ENCODE measurements around the gene C19orf33.
"Not testable (repeated sequence)": the region's sequence is repeated elsewhere in the genome, so short reads cannot be mapped to it uniquely, and the experiment has no call there.

Gene C19orf33

DNA sequence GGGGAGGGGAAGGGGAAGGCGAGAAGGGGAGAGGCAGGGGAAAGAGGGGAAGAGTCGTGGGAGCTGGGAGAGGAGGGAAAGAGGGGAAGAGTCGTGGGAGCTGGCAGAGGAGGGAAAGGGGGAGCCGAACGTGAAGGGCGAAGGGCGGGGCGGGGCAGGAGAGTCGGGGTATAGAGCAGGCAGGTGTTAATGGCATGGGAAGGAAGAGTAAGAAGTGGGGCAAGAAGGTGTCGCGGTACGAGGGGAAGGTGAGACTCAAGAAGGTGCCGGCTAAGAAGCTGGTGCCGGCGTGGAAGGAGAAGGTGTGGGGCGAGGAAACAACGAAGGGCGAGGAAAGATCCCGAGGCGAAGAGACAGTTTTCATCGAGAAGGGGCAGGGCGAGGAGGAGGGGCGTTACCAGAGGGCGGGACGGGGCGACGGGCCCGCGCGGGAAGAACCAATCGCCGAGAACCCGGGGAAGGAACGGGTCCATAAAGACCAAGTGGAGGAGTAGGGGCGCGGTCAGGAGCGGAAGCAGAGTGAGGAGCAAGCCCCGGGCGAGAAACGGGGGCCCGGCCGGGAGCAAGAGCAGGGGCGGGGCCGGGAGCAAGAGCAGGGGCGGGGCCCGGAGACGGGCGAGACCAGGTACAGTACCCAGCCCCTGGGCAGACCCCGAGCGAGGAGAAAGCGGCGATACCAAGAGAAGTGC is 32.0 kb downstream of the C19orf33 start:
- peak; percentile 95 for DNase-seq (ENCODE audit: low spot score)
- in situ Hi-C loops (cut with MboI; ENCODE audit: low sequenced_read_pairs, unreplicated experiment), result loop anchor here (10.0 kb wide), 1 partner anchor 441 kb away; no protein-coding TSS in a partner anchor

DNA sequence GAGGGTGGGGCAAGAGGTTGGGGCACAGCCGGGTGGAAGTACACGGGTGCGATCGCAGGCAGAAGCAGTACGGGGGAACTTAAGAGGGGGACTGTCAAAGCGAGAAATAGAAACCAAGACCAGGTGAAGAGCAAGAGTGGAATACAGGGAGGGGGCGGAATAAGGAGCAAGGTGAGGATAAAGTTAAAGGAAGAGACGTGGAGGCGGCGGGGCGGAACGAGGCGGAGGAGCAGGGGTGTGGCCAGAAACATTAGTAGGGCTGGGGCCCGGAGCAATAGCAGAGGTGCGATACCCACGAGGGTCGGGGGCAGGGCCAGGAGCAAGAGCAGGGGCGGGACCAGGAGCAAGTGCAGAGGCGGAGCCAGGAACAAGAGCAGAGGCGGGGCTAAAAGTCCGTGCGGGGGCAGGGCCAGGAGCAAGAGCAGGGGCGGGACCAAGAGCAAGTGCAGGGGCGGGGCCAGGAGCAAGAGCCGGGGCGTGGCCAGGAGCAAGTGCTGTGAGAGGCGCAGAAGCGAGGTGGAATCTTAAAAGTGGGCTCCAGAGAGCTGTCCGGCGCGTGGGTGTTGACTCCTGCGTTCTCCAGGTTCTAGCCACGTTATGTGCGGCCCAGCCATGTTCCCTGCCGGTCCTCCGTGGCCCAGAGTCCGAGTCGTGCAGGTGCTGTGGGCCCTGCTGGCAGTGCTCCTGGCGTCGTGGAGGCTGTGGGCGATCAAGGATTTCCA is 32.7 kb downstream of the C19orf33 start:
- TF ChIP-seq CTCF (IDR thresholded peaks at IDR 0.05; ENCODE audit: borderline replicate concordance, control extremely low read depth, extremely low read depth, insufficient read depth, missing control alignments), result no peak

More for the DNA sequence above, 32.0 kb downstream of the C19orf33 start:
- TF ChIP-seq CTCF (IDR thresholded peaks at IDR 0.05; ENCODE audit: borderline replicate concordance, control extremely low read depth, extremely low read depth, insufficient read depth, missing control alignments), result no peak

GRCh38 chr19:38337360-38337653 is 33.3 kb downstream of the C19orf33 start:
- no peak for TF ChIP-seq CTCF (IDR thresholded peaks at IDR 0.05; ENCODE audit: borderline replicate concordance, control extremely low read depth, extremely low read depth, insufficient read depth, missing control alignments)
- no peak for DNase-seq (ENCODE audit: low spot score)
- in situ Hi-C loops (cut with MboI; ENCODE audit: low sequenced_read_pairs, unreplicated experiment), result loop anchor here (10.0 kb wide), 1 partner anchor 443 kb away; no protein-coding TSS in a partner anchor

More for the DNA sequence above, 32.7 kb downstream of the C19orf33 start:
- in situ Hi-C loops (cut with MboI; ENCODE audit: low sequenced_read_pairs, unreplicated experiment), result loop anchor here (10.0 kb wide), 1 partner anchor 442 kb away; no protein-coding TSS in a partner anchor
- peak; percentile 97 for DNase-seq (ENCODE audit: low spot score)

DNA sequence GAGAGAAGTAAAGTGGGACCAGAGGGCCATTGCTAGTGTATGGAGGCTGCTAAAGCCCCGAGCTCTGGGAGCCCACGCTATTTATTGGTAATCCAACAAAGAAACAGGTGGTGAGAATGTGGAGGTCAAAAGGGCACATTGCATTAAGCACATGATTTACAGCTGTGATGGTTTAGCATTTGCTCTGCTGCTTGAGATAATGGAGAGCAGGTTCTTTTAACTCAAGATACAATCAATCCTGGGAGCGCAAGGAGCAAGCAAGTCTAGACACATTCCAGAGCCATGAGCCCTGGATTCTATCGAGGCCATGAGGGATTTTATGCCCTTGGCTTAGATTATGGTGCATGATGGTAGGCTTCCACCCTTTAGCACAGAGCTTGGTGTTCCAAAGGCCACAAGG is 35.0 kb downstream of the C19orf33 start:
- in situ Hi-C loops (cut with MboI; ENCODE audit: low sequenced_read_pairs, unreplicated experiment), result loop anchor here (10.0 kb wide), 1 partner anchor 444 kb away; no protein-coding TSS in a partner anchor
- DNase-seq (ENCODE audit: low spot score), result not testable (repeated sequence)

DNA sequence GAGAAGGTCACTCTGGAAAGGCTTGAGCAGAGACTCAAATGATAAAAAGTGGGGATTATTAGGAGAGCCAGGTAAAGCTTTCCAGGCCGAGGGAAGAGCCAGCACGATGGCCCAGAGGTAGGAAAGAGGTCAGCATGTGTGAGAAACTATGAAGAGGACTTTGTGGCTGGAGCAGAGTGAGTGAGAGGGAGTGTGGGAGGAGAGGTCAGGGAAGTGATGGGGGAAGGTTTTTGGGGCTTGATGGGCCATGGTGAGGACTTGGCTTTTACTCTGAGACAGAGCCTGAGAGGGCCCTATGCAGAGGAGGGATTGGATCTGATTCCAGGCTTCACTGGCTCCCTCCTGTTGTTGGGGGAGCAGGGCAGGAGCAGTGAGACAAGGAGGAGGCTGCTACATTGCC is 36.9 kb downstream of the C19orf33 start:
- no peak for TF ChIP-seq CTCF (IDR thresholded peaks at IDR 0.05; ENCODE audit: borderline replicate concordance, control extremely low read depth, extremely low read depth, insufficient read depth, missing control alignments)
- in situ Hi-C loops (cut with MboI; ENCODE audit: low sequenced_read_pairs, unreplicated experiment), result no loop called here
- DNase-seq (ENCODE audit: low spot score), result no peak

DNA sequence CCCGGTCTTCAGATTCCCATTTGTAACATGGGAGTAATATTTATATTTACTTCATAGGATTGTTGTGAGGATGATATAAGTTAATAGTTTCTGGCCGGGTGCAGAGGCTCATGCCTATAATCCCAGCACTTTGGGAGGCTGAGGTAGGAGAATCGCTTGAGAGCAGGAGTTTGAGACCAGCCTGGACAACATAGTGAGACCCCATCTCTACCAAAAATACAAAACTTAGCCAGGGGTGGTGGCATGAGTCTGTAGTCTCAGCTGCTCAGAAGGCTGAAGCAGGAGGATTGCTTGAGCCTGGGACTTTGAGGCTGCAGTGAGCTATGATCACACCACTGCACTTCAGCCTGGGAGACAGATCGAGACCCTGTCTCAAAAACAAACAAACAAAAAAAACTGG is 42.8 kb downstream of the C19orf33 start:
- no peak for DNase-seq (ENCODE audit: low spot score)
- in situ Hi-C loops (cut with MboI; ENCODE audit: low sequenced_read_pairs, unreplicated experiment), result no loop called here

More for the DNA sequence above, 42.8 kb downstream of the C19orf33 start:
- TF ChIP-seq CTCF (IDR thresholded peaks at IDR 0.05; ENCODE audit: borderline replicate concordance, control extremely low read depth, extremely low read depth, insufficient read depth, missing control alignments), result no peak

All from GM13976 (cell line).